K562 (cell line): ENCODE data around the gene TASP1. TPM values are rescaled to one million over a fixed set of nuclear protein-coding genes. Genes with fewer than 3 reads are reported as not detected.

Experiments used
- ATAC-seq: fragments of 200-7000 bp; cut with Tn5 transposase; 3 replicates; pipeline ENCODE4 v1.9.1; 2020; ENCODE audit warnings: moderate library complexity
- BruUV-seq: library from RNA; stranded (reverse); fragments of 400-500 nt; replicated peaks from 2 replicates; lab custom pipeline; 2021; lab: Mats Ljungman, UMichigan
- CTCF ChIA-PET: fragments of 300-600 bp; formaldehyde crosslinking; extraction: SDS; loops from one replicate; lab custom pipeline; 2021; ENCODE audit warnings: low intra/inter-chr PET ratio; lab: Yijun Ruan, JAX
- POLR2A ChIA-PET: fragments of 300-600, 350-650 bp; sonication (Branson Sonifier 250); formaldehyde crosslinking; extraction: SDS; loops from one replicate; lab custom pipeline; 2021; ENCODE audit warnings: antibody characterized with exemption, inconsistent platforms; lab: Yijun Ruan, JAX
- DNase-seq, 4 experiments: peaks; one replicate each; pipeline versions ENCODE4 v3.0.0 to v3.0.0-alpha.2; 2011 to 2018; ENCODE audit warnings: low spot score in 3 of 4, mixed read lengths in 3 of 4; ENCODE audit errors: extremely low read depth in 1 of 4
- FAIRE-seq: peaks from 2 replicates; lab custom pipeline; 2011; peaks lifted over from hg19 to GRCh38; lab: Jason Lieb, UNC
- H2AFZ ChIP-seq: 2 replicates; pipeline ENCODE4 v1.6.0; 2011; ENCODE audit warnings: low read depth, low read length, control low read depth, inconsistent platforms
- H3K27ac ChIP-seq: fragments of 200-600 bp; 3 replicates; pipeline ENCODE4 v1.8.0; 2011; ENCODE audit warnings: low read depth, mild to moderate bottlenecking, control low read depth, inconsistent platforms, low read length, moderate library complexity, mixed read lengths; ENCODE audit errors: extremely low read depth
- H3K27me3 ChIP-seq, 2 experiments: fragments of 300-600 bp in 1 of 2; 2 replicates in 1 of 2; 3 replicates in 1 of 2; pipeline versions ENCODE4 v1.6.0 to v1.8.0; 2011; ENCODE audit warnings: inconsistent platforms in 2 of 2, low read length in 2 of 2, mild to moderate bottlenecking in 1 of 2, mixed read lengths in 1 of 2, moderate library complexity in 1 of 2; ENCODE audit not compliant: control insufficient read depth in 2 of 2, insufficient read depth in 2 of 2
- H3K36me3 ChIP-seq: fragments of 300-600 bp; 3 replicates; pipeline ENCODE4 v1.8.0; 2011; ENCODE audit warnings: mild to moderate bottlenecking, low read length, inconsistent platforms; ENCODE audit not compliant: control insufficient read depth, insufficient read depth
- H3K4me1 ChIP-seq, 2 experiments: fragments of 200-600 bp in 1 of 2; replicated peaks in 1 of 2; 2 replicates in 1 of 2; 3 replicates in 1 of 2; pipeline versions ENCODE4 v1.5.1 to v1.8.0; 2011; ENCODE audit warnings: inconsistent platforms in 2 of 2, low read length in 2 of 2, mild to moderate bottlenecking in 1 of 2, mixed read lengths in 1 of 2, moderate library complexity in 1 of 2; ENCODE audit not compliant: control insufficient read depth in 2 of 2, insufficient read depth in 2 of 2
- H3K4me2 ChIP-seq: 2 replicates; pipeline ENCODE4 v1.6.1; 2011; ENCODE audit warnings: low read length, control low read depth, inconsistent platforms, mixed read lengths; ENCODE audit not compliant: insufficient read depth
- H3K4me3 ChIP-seq: fragments of 200-600 bp; sonication (generic), shearing (Covaris generic); 2 replicates; pipeline ENCODE4 v1.5.1; 2016; ENCODE audit warnings: control low read depth, inconsistent platforms
- H3K79me2 ChIP-seq: fragments of 200-600 bp; 3 replicates; pipeline ENCODE4 v1.8.0; 2011; ENCODE audit warnings: low read length, inconsistent platforms; ENCODE audit not compliant: control insufficient read depth, insufficient read depth
- H3K9ac ChIP-seq, 2 experiments: 2 replicates each; pipeline versions ENCODE4 v1.6.0 to v1.6.1; 2011; ENCODE audit warnings: low read depth in 2 of 2, low read length in 2 of 2, control low read depth in 1 of 2, inconsistent platforms in 1 of 2, mild to moderate bottlenecking in 1 of 2, mixed read lengths in 1 of 2; ENCODE audit not compliant: insufficient read depth in 1 of 2
- H3K9me1 ChIP-seq: one replicate; pipeline ENCODE4 v1.6.0; 2011; ENCODE audit warnings: inconsistent platforms, mild to moderate bottlenecking, low read length, moderate library complexity; ENCODE audit not compliant: control insufficient read depth, insufficient read depth
- H3K9me3 ChIP-seq: replicated peaks from 2 replicates; pipeline ENCODE4 v1.5.1; 2011; ENCODE audit warnings: low read depth, low read length, inconsistent platforms; ENCODE audit not compliant: control insufficient read depth, insufficient read depth
- H4K20me1 ChIP-seq: replicated peaks from 2 replicates; pipeline ENCODE4 v1.6.1; 2011; ENCODE audit warnings: low read length, inconsistent platforms, mixed read lengths; ENCODE audit not compliant: control insufficient read depth, insufficient read depth
- CTBP1 ChIP-seq: fragments of 450-650 bp; IDR thresholded peaks from 2 replicates; pipeline ENCODE4 v1.6.1; 2016; ENCODE audit warnings: borderline replicate concordance
- CTCF ChIP-seq, 3 experiments: IDR thresholded peaks in 2 of 3; conservative IDR thresholded peaks in 1 of 3; 2 replicates each; pipeline ENCODE4 v1.5.1; 2011 to 2012; ENCODE audit warnings: low read length in 3 of 3, mild to moderate bottlenecking in 3 of 3, control low read depth in 2 of 3, improper control_type of control experiment in 1 of 3, inconsistent platforms in 1 of 3, low read depth in 1 of 3, mixed read lengths in 1 of 3, moderate library complexity in 1 of 3; ENCODE audit not compliant: insufficient read depth in 2 of 3
- CXXC5 ChIP-seq: fragments of 250-450 bp; sonication (Bioruptor Pico); IDR thresholded peaks from 2 replicates; pipeline ENCODE4 v1.8.0; 2022; ENCODE audit warnings: inconsistent platforms, mild to moderate bottlenecking, moderate library complexity
- LARP7 ChIP-seq: fragments of 450-650 bp; IDR thresholded peaks from 2 replicates; pipeline ENCODE4 v1.6.1; 2016
- NR3C1 ChIP-seq: sonication (generic); formaldehyde crosslinking; IDR thresholded peaks from 2 replicates; pipeline ENCODE4 v1.8.1; 2022; ENCODE audit warnings: missing genetic modification reagents
- RBM14 ChIP-seq: fragments of 200-400 bp; formaldehyde crosslinking; IDR thresholded peaks from 2 replicates; pipeline ENCODE4 v1.6.1; 2018; ENCODE audit warnings: low read depth, mild to moderate bottlenecking, low read length, moderate library complexity, borderline replicate concordance; ENCODE audit not compliant: insufficient read depth
- REST ChIP-seq, 2 experiments: fragments of 450-650 bp; formaldehyde crosslinking in 1 of 2; IDR thresholded peaks; 2 replicates each; pipeline versions ENCODE4 v1.4.0 to v1.6.1; 2014 to 2020; ENCODE audit warnings: mild to moderate bottlenecking in 2 of 2, borderline replicate concordance in 1 of 2, low read depth in 1 of 2
- SPI1 ChIP-seq: IDR thresholded peaks from 2 replicates; pipeline ENCODE4 v1.6.1; 2011; ENCODE audit warnings: low read depth, low read length, control low read depth, borderline replicate concordance
- THRA ChIP-seq: fragments of 450-650 bp; IDR thresholded peaks from 2 replicates; pipeline ENCODE4 v1.6.1; 2017; ENCODE audit warnings: mild to moderate bottlenecking, moderate library complexity
- WGBS: fragments of 100-300 bp; shearing (Covaris generic); methylation state at CpG from one replicate; pipeline ENCODE4 v1.1.6; 2016; ENCODE audit warnings: low coverage, mixed read lengths; ENCODE audit not compliant: insufficient coverage; ENCODE audit errors: missing lambda C conversion rate; 5-methylcytosine and 5-hydroxymethylcytosine counted together
- in situ Hi-C: fragments of 300-500 bp; cut with MboI; formaldehyde crosslinking; loops from 4 replicates; pipeline ENCODE4 v1.15.0; 2018; ENCODE audit warnings: inconsistent platforms, mixed read lengths
- intact Hi-C: fragments of 100-400 bp; cut with micrococcal nuclease; formaldehyde crosslinking; loops from 2 replicates; pipeline ENCODE4 v1.14.2; 2022
- polyA plus RNA-seq, 8 experiments: library from polyadenylated mRNA; depleted of rRNA in 4 of 8; stranded (reverse) in 5 of 8; unstranded in 3 of 8; fragments of >200 nt; fragmentation: Nextera tagmentation in 2 of 8; fragmentation: Illumina TruSeq in 1 of 8; extraction: Ambion mirVana in 2 of 8; extraction: Trizol in 1 of 8; gene quantifications; 2 replicates each; pipeline versions ENCODE4 v1.2.1 to v1.2.3, GENCODE V29; 2011 to 2014; ENCODE audit warnings: inconsistent platforms in 1 of 8, missing spikeins in 1 of 8
- total RNA-seq, 7 experiments: library from RNA; depleted of rRNA in 6 of 7; stranded (reverse); fragments of >200 nt in 6 of 7; fragmentation: Illumina TruSeq in 2 of 7; extraction: Trizol in 2 of 7; gene quantifications; 2 replicates each; pipeline versions ENCODE4 v1.2.1 to v1.2.3, GENCODE V29; 2011 to 2021; ENCODE audit warnings: low replicate concordance in 1 of 7

TASP1 gene
- total and polyA plus RNA-seq, 9 of the 15 experiments (the other 6 are each of a cell fraction or from before 2014, with no cell fraction given): 3.7 to 10.6 (median 6.4) TPM

- Histone ChIP-seq H3K9me3 (no peaks in the 10 kb centered on the region), H3K4me2 (no peak overlapping the region), H3K4me1 (no peaks in the 10 kb centered on the region), H3K27me3 (no peaks in the 10 kb centered on the region), H3K79me2 (no peaks in the 10 kb centered on the region), H2AFZ (no peak overlapping the region), H3K9ac (no peak overlapping the region), H3K4me3 (no peak overlapping the region), H3K9me1 (no peaks in the 10 kb centered on the region), H3K27ac (no peak overlapping the region), H4K20me1 (no peaks in the 10 kb centered on the region), H3K36me3 (no peaks in the 10 kb centered on the region)
- intact Hi-C loops: loop anchor here (1.0 to 10.0 kb wide), 3 partner anchors 92 to 427 kb away; no protein-coding TSS in a partner anchor
- ATAC-seq (peak; percentile 83), FAIRE-seq (peak; percentile 60), DNase-seq (peak; percentile 37 to 73 (median 41))
- ChIA-PET CTCF (interaction anchor here (2.0 kb wide), 1 partner anchor 222 kb away, joined by 11 read pairs; no protein-coding TSS in a partner anchor), POLR2A (interaction anchor here (0.7 kb wide), 1 partner anchor 121 kb away, joined by 6 read pairs; no protein-coding TSS in a partner anchor)
- no TSS peak for BruUV-seq
- in situ Hi-C loops: loop anchor here (10.0 kb wide), 1 partner anchor 222 kb away; no protein-coding TSS in a partner anchor
- 0% methylated on average over 2 of the region's 2 CpGs for WGBS
- no peak for TF ChIP-seq THRA
- TF ChIP-seq CTCF (IDR thresholded peaks at IDR 0.05 in 2 of 3, conservative IDR thresholded peaks at IDR 0.05 in 1 of 3; ENCODE audit: insufficient read depth in 2 of 3, low read depth in 1 of 3, low read length in 3 of 3): peak; percentile 58 to 69 (median 64)
- no peak for TF ChIP-seq CXXC5 (CRISPR knock-in tag)
- no peak for TF ChIP-seq LARP7
- peak; percentile 44; the same call in 1 of the 2 replicates for TF ChIP-seq REST (IDR thresholded peaks at IDR 0.05; ENCODE audit: borderline replicate concordance)
- TF ChIP-seq REST (CRISPR knock-in tag; IDR thresholded peaks at IDR 0.05; ENCODE audit: low read depth): no peak
- no peak for TF ChIP-seq CTBP1
- no peak for TF ChIP-seq NR3C1 (CRISPR knock-in tag)
- TF ChIP-seq RBM14: no peak
- TF ChIP-seq SPI1: no peak
Observed at GRCh38 chr20:13546497-13547131, 92.1 kb downstream of the TASP1 start.
